ENCODE results near the gene RHOU.

The RHOU gene

DNA sequence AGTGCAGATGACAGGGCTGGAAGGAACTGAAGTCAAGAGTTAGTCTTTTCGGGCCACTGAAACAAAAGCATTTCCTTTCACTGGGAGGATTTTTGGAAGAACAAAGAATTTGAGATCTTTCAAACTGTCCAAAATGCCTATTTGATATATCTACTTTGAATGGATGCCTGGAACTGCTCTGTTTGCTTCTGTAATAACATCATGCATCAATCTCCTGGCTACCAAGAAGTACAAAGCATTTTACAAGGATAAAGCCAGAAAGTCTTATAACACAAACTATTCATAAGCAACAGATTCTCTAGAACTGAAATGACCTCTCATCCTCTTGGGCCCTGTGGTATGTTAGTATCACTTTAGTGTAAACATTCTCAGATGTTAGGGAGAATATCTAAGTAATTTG is 18.2 kb upstream of the RHOU start:
- TF ChIP-seq FOXP2 (optimal IDR thresholded peaks at IDR 0.05; ENCODE audit: borderline replicate concordance, extremely low read depth, extremely low read length, insufficient read depth) (no peak), POLR2AphosphoS5 (IDR thresholded peaks at IDR 0.05; ENCODE audit: low read depth, low read length) (no peak), TAF1 (IDR thresholded peaks at IDR 0.05; ENCODE audit: borderline replicate concordance, insufficient read depth, low read length) (no peak), SIN3A (IDR thresholded peaks at IDR 0.05; ENCODE audit: borderline replicate concordance, insufficient read depth, low read length) (no peak)
- TF ChIP-seq, protein P1, sequence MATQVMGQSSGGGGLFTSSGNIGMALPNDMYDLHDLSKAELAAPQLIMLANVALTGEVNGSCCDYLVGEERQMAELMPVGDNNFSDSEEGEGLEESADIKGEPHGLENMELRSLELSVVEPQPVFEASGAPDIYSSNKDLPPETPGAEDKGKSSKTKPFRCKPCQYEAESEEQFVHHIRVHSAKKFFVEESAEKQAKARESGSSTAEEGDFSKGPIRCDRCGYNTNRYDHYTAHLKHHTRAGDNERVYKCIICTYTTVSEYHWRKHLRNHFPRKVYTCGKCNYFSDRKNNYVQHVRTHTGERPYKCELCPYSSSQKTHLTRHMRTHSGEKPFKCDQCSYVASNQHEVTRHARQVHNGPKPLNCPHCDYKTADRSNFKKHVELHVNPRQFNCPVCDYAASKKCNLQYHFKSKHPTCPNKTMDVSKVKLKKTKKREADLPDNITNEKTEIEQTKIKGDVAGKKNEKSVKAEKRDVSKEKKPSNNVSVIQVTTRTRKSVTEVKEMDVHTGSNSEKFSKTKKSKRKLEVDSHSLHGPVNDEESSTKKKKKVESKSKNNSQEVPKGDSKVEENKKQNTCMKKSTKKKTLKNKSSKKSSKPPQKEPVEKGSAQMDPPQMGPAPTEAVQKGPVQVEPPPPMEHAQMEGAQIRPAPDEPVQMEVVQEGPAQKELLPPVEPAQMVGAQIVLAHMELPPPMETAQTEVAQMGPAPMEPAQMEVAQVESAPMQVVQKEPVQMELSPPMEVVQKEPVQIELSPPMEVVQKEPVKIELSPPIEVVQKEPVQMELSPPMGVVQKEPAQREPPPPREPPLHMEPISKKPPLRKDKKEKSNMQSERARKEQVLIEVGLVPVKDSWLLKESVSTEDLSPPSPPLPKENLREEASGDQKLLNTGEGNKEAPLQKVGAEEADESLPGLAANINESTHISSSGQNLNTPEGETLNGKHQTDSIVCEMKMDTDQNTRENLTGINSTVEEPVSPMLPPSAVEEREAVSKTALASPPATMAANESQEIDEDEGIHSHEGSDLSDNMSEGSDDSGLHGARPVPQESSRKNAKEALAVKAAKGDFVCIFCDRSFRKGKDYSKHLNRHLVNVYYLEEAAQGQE (IDR thresholded peaks at IDR 0.05; ENCODE audit: insufficient read depth in 1 of 2, low read depth in 2 of 2, low read length in 2 of 2) = no peak

DNA sequence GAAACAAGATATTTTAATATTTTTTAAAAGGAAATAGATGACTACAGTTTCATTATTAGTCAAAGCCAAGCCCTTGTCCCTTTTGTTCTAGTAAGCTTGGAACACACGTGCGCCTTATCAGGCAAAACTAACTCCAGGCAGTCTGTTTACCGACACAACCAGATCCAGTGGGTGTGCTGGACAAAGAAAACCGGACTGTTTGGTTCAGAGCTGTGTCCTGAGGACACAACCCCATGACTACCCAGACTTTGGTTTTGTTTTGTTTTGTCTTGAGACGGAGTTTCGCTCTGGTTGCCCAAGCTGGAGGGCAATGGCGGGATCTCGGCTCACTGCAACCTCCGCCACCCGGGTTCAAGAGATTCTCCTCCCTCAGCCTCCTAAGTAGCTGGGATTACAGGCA is 13.9 kb upstream of the RHOU start:
- no peak for TF ChIP-seq SIN3A (IDR thresholded peaks at IDR 0.05; ENCODE audit: borderline replicate concordance, insufficient read depth, low read length)
- no peak for TF ChIP-seq POLR2AphosphoS5 (IDR thresholded peaks at IDR 0.05; ENCODE audit: low read depth, low read length)
- TF ChIP-seq, protein P1 (IDR thresholded peaks at IDR 0.05; ENCODE audit: insufficient read depth in 1 of 2, low read depth in 2 of 2, low read length in 2 of 2) = no peak
- no peak for TF ChIP-seq TAF1 (IDR thresholded peaks at IDR 0.05; ENCODE audit: borderline replicate concordance, insufficient read depth, low read length)
- no peak for TF ChIP-seq FOXP2 (optimal IDR thresholded peaks at IDR 0.05; ENCODE audit: borderline replicate concordance, extremely low read depth, extremely low read length, insufficient read depth)

DNA sequence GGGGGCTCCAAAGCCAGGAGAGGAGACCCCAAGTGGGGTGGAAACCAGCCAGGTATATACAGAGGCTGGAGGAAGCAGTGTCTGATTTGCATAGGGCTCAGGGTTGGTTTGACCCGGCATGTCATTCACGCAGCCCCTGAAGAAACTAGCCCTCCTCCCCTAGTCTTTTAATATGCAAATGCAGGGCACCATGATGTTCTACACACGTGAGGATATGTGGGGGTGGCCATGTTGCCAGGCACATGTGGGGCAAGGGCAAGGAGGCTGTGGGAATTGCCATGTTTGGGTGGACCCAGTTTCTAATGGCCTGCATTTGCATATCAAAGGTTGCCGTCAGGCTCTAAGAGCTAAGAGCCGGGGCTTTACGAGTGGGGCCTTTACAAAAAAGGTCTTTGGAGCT is 12.0 kb upstream of the RHOU start:
- TF ChIP-seq FOXP2 (optimal IDR thresholded peaks at IDR 0.05; ENCODE audit: borderline replicate concordance, extremely low read depth, extremely low read length, insufficient read depth) (no peak), POLR2AphosphoS5 (IDR thresholded peaks at IDR 0.05; ENCODE audit: low read depth, low read length) (no peak), TAF1 (IDR thresholded peaks at IDR 0.05; ENCODE audit: borderline replicate concordance, insufficient read depth, low read length) (no peak), SIN3A (IDR thresholded peaks at IDR 0.05; ENCODE audit: borderline replicate concordance, insufficient read depth, low read length) (no peak)
- TF ChIP-seq, protein P1 (IDR thresholded peaks at IDR 0.05; ENCODE audit: insufficient read depth in 1 of 2, low read depth in 2 of 2, low read length in 2 of 2) = no peak

DNA sequence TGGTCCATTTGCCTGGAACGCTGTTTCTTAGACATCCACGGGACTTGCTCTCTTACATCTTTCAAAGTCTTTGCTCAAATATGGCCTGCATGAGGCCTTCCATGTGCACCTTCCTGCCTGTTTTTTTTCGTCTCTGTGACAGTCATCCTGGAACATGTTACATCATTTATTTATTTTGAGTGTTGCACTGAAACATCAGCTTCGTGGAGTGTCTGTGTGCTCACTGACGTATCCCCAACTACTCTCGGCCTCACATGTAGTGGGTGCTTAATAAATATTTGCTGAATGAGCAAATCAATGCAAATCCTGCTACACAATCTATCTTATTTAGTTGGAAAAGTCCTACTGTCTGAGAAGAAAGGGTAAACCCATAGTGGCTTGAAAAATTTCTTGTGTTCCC is 11.4 kb upstream of the RHOU start:
- TF ChIP-seq, protein P1 (IDR thresholded peaks at IDR 0.05; ENCODE audit: insufficient read depth in 1 of 2, low read depth in 2 of 2, low read length in 2 of 2) = no peak
- TF ChIP-seq FOXP2 (optimal IDR thresholded peaks at IDR 0.05; ENCODE audit: borderline replicate concordance, extremely low read depth, extremely low read length, insufficient read depth) (no peak), TAF1 (IDR thresholded peaks at IDR 0.05; ENCODE audit: borderline replicate concordance, insufficient read depth, low read length) (no peak)

DNA sequence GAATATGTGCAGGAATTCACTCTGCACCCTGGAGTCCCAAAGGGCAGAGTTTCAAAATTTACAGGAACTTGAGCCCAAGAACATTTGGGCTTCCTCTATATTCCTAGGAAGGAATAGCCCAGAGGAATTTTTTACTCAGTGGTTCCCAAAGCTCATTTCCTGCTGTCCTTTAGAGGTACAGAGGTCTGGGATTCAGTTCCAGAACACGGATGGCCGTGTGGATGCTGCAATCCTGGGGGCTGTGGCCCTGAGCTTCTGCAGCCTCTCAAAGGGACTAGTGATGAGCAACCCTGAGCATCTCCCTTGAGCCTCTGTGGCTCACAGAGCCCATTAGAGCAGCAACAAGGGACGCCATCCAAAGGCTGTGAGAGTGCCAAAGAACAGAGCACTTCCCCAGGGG is 10.1 kb upstream of the RHOU start:
- TF ChIP-seq FOXP2 (optimal IDR thresholded peaks at IDR 0.05; ENCODE audit: borderline replicate concordance, extremely low read depth, extremely low read length, insufficient read depth) = no peak
- no peak for TF ChIP-seq TAF1 (IDR thresholded peaks at IDR 0.05; ENCODE audit: borderline replicate concordance, insufficient read depth, low read length)
- TF ChIP-seq, protein P1 (IDR thresholded peaks at IDR 0.05; ENCODE audit: insufficient read depth in 1 of 2, low read depth in 2 of 2, low read length in 2 of 2) = no peak
- no peak for TF ChIP-seq POLR2AphosphoS5 (IDR thresholded peaks at IDR 0.05; ENCODE audit: low read depth, low read length)
- TF ChIP-seq SIN3A (IDR thresholded peaks at IDR 0.05; ENCODE audit: borderline replicate concordance, insufficient read depth, low read length) = no peak

All from PFSK-1 (cell line).